A549 (cell line): ENCODE data around the gene SLC17A2.

Source experiments
- BCL3 ChIP-seq: fragments of >200 bp; sonication (Bioruptor Twin); formaldehyde crosslinking; IDR thresholded peaks from 3 replicates; pipeline ENCODE4 v1.6.1; 2016
- CTCF ChIP-seq: fragments of >200 bp; sonication (Bioruptor Twin); formaldehyde crosslinking; IDR thresholded peaks from 3 replicates; pipeline ENCODE4 v1.5.1; 2016
- EHMT2 ChIP-seq: fragments of 200-600 bp; sonication (generic); IDR thresholded peaks from 2 replicates; pipeline ENCODE4 v1.6.1; 2016; ENCODE audit warnings: antibody characterized with exemption, low read depth, mild to moderate bottlenecking, moderate library complexity
- EP300 ChIP-seq, 2 experiments: fragments of >200 bp; sonication (Bioruptor Twin); formaldehyde crosslinking; IDR thresholded peaks; 2 replicates in 1 of 2; 3 replicates in 1 of 2; pipeline ENCODE4 v1.6.1; 2016 to 2017
- POLR2A ChIP-seq: IDR thresholded peaks from 2 replicates; pipeline ENCODE4 v1.6.1; 2012; ENCODE audit warnings: mild to moderate bottlenecking, low read length
- RAD21 ChIP-seq, 2 experiments: fragments of >200 bp in 1 of 2; sonication (Bioruptor Twin) in 1 of 2; formaldehyde crosslinking in 1 of 2; IDR thresholded peaks in 1 of 2; conservative IDR thresholded peaks in 1 of 2; 2 replicates in 1 of 2; 3 replicates in 1 of 2; pipeline ENCODE4 v1.6.1; 2012 to 2018; ENCODE audit warnings: inconsistent platforms in 1 of 2
- USF2 ChIP-seq: fragments of 450-650 bp; IDR thresholded peaks from 2 replicates; pipeline ENCODE4 v1.6.1; 2014; ENCODE audit warnings: antibody characterized with exemption

GRCh38 chr6:25919657-25920056, 10.8 kb downstream of the SLC17A2 start:
- TF ChIP-seq BCL3 (no peak), RAD21 (conservative IDR thresholded peaks at IDR 0.05 in 1 of 2, IDR thresholded peaks at IDR 0.05 in 1 of 2) (no peak), EHMT2 (no peak), EP300 (IDR thresholded peaks at IDR 0.05) (no peak), CTCF (no peak), USF2 (no peak), POLR2A (no peak)
